NOMO-1 treated with DMSO at 0.1 percent for 48 hours (cell line): ENCODE data around the gene OR13C5.
A peak's percentile ranks its signal among the peaks of the same experiment; 100 is the strongest.
"Not testable (repeated sequence)": the region's sequence is repeated elsewhere in the genome, so short reads cannot be mapped to it uniquely, and the experiment has no call there.

Experiments
- DNase-seq: peaks from one replicate; lab custom pipeline; 2025; ENCODE audit not compliant: unreplicated experiment; lab: John Stamatoyannopoulos, UW

Gene OR13C5

DNA sequence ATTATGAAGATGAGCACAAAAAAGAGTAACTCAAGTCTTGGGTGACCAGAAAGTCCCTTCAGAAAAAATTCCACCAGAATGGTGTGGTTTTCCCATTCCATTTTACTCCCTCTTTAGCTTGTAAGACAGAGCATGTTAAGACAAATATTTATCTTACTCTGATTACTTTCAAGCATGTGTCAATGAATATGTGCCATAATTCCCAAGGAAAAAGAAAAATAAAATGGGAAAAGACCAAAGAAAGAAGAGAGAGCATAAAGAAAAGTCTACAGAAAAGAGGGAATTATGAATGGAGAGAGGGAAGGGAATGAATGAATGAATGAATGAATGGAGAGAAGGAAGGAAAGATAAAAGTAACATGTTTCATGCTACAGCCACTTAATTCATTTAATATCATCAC, at the start of gene OR13C5:
Gene OR13C5, minus strand, starts transcription at position 101 of the 400 bp plus-strand sequence. Its CDS starts 0 bp downstream, at position 101.
- DNase-seq, result not testable (repeated sequence)

GRCh38 chr9:104635456-104635855, 36.2 kb upstream of the OR13C5 start:
- DNase-seq, result no peak

- DNase-seq, result no peak
Observed at GRCh38 chr9:104633976-104634520, 34.8 kb upstream of the OR13C5 start.

DNA sequence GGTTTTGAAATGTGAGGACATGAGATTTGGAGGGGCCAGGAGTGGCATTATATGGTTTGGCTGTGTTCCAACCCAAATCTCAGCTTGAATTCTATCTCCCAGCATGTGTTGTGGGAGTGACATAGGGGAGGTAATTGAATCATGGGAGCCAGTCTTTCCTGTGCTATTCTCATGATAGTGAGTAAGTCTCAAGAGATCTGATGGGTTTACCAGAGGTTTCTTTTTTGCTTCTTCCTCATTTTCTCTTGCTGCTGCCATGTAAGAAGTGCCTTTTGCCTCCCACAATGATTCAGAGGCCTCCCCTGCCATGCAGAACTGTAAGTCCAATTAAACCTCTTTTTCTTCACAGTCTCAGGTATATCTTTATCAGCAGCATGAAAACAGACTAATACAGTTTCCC, 26.8 kb upstream of the OR13C5 start:
- not testable (repeated sequence) for DNase-seq

DNA sequence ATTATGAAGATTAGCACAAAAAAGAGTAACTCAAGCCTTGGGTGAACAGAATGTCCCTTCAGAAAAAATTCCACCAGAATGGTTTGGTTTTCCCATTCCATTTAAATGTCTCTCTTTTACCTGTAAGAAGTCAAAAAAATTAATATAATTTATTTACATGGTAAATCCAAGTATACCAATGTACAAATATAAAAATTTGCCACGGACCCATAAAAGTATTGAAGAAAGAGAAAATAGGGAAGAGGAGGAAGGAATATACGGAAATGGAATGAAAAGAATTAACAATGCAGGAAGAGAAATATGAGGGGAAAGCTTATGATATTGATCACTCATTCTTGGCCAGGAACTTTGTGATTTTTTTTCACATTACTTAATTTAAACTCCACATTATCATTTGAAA, 18.9 kb upstream of the OR13C5 start, which contains the start of gene OR13C9:
Gene OR13C9, minus strand, starts transcription at position 101 of the 400 bp plus-strand sequence. Its CDS starts 0 bp downstream, at position 101.
- DNase-seq, result no peak

DNA sequence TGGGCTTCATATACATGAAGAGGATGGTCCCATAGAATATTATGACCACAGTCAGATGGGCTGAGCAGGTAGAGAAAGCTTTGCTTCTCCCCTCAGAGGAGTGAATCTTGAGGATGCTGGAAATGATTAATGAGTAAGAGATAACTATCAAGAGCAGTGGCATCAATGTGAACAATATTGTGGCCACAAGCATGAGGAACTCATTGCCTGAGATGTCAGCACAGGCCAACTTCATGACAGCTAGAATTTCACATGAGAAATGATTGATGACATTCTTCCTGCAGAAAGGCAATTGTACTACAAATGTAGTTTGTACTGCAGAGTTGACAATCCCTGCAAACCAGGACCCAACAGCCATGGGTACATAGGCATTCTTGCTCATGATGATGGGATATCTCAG, 18.2 kb upstream of the OR13C5 start:
- no peak for DNase-seq

- no peak for DNase-seq
Observed at GRCh38 chr9:104611213-104611612, 12.0 kb upstream of the OR13C5 start.

DNA sequence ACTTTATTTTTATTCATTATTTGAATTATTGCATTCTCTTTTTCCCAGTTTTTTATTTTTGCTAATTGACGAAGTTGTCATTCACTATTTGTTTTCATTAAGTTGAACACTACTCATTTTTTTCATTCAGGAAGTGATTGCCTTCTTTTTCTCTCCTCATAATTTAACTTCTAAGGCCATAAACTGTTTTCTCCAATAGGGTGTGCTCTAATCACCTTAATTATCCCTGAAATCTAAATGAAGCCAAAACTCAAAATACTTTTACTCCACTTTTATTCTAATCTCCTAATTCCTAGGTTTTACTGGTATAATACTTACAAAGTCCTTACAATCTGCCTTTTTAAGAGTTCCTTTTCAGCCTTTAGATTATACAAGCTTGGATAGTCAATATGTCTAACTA, 9.1 kb upstream of the OR13C5 start:
- DNase-seq, result no peak

DNA sequence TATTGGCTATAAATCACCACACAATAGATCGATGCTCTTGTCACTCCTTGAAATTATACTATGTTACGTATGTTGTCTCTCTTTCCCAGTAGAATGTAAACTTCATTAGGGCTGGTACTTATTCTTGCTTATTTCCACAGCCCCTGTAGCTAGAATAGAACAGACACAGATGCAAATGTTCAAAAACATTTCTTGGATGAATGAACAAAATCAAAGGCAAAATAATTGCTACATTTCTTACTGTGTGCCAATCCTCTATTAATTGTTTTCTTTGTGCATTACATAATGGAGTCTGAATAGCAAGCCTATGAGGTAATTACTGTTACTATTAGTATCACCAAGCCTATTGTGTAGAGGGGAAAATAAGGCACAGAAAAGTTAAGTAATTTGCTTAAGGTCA, 6.9 kb upstream of the OR13C5 start:
- no peak for DNase-seq

DNA sequence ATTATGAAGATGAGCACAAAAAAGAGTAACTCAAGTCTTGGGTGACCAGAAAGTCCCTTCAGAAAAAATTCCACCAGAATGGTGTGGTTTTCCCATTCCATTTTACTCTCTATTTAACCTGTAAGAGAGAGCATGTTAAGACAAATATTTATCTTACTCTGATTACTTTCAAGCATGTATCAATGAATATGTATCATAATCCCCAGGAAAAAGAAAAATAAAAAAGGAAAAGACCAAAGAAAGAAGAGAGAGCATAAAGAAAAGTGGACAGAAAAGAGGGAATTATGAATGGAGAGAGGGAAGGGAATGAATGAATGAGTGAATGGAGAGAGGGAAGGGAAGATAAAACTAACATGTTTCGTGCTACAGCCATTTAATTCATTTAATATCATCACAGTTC, 6.3 kb upstream of the OR13C5 start, which contains the start of gene OR13C2:
Gene OR13C2, minus strand, starts transcription at position 101 of the 400 bp plus-strand sequence. Its CDS starts 0 bp downstream, at position 101.
- DNase-seq, result not testable (repeated sequence)

GRCh38 chr9:104604801-104605200, 5.6 kb upstream of the OR13C5 start:
- DNase-seq, result no peak

DNA sequence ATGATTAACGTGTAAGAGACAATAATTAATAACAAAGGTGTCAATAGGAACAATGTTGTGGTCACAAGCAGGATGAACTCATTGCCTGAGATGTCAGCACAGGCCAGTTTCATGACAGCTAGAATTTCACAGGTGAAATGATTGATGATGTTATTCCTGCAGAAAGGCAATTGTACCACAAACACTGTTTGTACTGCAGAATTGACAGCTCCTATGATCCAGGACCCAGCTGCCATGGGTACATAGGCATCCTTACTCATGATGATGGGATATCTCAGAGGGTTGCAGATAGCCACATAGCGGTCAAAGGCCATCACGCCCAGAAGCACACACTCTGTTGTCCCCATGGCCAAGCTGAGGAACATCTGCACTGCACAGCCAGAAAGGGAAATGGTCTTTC, 464 bp downstream of the OR13C5 start:
- not testable (repeated sequence) for DNase-seq

- no peak for DNase-seq
Observed at GRCh38 chr9:104589626-104590025, 9.6 kb downstream of the OR13C5 start.

DNA sequence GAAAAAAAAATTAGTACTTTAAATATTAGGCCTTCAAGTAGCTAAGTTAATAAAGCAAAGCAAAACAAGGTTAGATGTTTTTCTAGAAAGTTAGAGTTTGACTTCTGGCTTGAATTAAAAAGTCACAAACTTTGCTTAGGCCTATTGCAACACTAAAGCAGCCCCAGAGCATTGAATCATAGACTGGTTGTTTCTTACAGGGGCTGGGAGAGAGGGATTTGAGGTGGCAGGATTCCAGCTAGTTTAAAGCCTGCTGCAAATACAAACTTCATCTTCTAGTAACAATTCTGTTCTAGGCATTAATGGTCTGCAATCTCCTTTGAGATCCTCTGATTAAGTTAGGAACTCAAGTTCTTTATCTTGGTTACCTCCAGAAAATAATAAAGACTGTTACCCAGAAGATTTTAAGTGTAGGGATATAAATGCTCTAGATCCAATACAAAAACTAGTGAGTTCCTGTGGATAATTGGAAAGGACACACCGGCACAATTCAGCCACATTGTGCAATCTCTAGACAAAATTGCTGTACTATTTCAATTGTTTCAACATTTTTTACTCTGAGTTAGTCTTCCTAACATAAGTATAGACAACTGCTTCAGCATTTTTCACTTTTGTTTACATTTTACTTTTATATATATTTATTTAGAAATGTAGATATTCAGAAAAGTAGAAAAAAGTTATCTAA, 12.6 kb downstream of the OR13C5 start:
- peak; percentile 4 for DNase-seq

DNA sequence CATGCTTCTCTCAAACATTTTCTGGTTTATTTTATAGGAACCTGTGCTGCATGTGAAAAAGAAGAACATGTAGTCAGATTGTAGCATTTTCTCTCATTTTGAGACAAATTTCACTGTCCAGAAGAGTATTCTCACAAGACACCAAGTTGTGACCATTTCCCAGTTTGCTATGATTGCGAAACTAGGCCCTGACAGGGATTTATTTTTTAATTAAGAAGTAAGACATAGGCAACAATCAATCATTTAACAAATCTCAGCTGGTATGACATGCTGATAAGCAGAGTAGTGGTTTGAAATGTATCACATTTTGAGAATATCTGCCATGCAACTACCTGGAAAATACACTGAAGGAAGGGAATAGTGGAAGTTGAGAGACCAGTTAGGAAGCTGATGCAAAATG, 18.7 kb downstream of the OR13C5 start:
- DNase-seq, result no peak

GRCh38 chr9:104577263-104577662, 21.9 kb downstream of the OR13C5 start:
- DNase-seq, result no peak

DNA sequence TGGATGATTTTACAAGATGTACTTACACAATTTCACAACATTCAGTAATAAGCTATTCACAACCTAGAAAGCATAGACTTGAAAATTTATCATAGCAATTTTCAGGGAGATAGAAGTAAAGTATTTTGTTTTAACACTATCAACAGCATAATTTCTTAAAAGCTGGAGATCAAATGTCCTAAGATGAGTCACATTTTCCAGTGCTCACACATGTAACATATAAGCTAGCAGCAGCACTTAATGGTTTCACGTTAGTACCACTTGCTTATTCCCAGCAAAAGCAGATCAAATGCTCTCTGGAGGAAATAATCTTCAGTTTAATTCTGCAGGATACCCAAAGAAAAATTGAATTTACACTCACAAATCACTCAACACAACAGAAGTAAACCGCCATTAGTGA, 23.8 kb downstream of the OR13C5 start:
- no peak for DNase-seq

DNA sequence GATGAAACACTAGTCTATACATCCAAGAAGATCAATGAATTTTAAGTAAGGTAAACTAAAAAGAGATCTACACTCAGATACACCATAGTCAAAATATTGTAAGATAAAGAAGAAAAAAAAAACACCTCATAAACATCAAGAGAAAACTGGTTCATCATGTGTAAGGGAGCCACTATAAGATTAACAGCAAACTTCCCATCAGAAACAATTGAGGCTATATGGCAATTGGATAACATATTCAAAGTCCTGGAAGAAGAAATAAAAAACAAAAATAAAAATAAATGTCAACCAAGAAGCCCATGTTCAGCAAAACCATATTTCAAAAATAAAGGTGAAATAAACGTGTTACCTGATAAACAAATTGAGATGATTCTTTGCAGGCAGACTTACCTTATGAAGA, 26.6 kb downstream of the OR13C5 start:
- DNase-seq, result no peak

GRCh38 chr9:104568868-104569267, 30.3 kb downstream of the OR13C5 start, which contains the start of gene OR13C8:
Gene OR13C8, plus strand, starts transcription at chr9:104569168. Its CDS starts 0 bp downstream, at chr9:104569168.
- no peak for DNase-seq

- DNase-seq, result no peak
Observed at GRCh38 chr9:104564358-104564757, 34.9 kb downstream of the OR13C5 start.

DNA sequence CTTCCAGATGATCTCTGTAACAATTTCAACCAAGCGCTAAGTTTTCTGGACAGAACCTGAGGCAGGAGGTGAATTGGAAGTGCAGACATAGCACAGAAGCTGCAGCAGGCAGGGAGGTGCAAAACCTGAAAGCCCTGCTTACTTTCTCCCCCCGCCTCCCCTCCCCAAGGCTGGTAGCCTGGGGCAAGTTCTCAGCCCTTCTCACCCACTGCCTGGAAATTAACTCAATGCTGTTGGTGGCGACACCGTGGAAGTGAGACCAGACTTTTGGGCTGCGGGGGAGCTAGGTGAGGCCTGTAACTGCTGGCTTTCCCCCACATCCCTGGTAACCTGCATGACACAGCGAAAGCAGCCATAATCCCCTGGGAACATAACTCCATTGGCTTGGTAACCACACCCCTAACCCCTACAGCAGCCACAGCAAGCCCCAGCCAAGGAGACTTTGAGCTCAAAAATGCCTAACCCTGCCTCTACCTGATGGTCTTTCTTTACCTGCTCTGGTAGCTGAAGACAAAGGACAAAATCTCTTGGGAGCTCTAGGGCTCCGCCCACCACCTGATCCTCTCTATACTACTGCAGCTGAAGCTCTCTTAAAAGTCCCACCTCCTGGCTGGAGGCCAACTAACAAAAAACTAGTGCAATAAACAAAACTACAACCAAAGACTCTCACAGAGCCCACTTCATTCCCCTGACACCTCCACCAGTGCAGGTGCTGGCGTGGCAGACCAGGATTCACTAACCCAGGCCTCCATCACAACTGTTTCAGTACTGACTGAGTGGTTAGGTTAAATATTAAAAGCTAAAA, 42.2 kb downstream of the OR13C5 start:
- DNase-seq, result no peak

DNA sequence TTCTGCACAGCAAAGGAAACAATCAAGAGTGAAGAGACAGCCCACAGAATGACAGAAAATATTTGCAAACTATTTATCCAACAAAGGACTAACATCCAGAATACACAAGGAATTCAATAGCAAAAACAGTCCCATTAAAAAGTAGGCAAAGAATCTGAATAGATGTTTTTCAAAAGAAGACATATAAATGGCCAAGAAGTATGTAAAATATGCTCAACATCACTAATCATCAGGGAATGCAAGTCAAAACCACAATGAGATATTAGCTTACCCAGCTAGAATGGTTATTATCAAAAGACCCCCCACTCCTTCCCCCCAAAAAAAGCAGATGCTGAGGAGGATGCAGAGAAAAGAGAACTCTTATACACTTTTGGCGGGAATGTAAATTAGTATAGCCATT, 43.7 kb downstream of the OR13C5 start:
- no peak for DNase-seq
